ENCODE results near the gene UBE2G2.

UBE2G2 gene

DNA sequence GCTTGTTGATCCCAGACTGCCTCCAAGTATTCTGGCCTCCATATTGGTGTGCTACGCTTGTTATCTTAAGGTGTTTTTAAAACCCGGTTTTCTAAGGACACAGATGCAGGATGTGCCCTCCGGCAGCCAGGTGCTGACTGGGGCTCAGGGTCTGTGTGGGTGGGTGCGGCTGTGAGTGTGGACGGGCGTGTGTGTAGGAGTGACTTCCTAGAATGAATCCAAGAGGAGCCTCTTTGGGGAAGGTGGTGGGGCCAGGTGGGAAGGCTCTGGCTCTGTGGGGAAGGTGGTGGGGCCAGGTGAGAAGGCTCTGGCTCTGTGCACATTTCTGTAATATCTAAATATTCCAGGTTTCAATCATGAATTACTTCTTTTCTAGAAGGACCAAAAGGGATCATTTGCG lies 77.4 kb downstream of the UBE2G2 start:
- no peak for DNase-seq

DNA sequence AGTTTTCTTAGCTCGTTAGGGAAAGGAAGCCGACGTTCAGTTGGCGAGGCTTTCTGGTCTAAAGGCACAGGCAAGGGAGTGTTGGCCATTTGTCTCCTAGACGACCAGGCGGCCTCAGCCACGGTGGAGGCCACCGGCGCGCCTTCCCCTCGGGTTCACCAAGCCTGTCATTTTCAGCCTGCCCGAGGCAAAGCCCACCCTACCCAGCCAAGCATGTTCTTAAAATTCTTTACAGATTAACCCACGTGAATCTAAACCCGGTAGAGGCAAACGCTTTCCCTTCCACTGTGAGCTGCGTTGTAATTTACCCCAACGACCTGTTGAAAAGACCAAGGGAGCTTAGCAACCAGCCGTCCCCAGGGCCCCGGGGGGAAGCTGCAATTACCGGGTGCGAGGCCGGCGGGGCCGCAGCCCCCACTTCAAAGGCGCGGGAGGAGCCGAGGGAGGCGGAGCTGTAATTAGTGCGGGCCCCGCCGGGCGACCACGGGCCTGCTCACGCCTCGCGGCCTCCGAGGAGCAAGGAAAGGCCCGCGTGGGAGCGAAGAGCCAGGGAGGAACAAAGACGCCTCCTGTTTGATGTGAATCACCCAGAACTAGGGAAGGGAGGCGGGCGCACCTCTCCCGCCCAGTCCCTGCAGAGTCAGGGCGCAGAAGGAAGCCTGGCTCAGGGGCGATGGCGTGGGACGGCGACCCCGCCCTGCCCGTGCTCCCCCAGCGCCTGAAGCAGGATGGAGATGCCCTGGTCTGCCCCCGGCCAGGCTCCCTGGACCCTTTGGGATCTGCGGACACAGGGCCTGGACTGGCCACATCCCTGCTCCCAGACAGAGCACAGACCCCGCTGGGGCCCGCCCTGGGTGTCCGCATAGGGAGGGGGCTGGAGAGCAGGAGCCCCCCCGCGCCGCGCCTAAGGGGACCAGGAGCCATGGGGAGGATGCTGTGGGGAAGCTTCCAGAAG lies 78.2 kb downstream of the UBE2G2 start:
- no peak for DNase-seq

DNA sequence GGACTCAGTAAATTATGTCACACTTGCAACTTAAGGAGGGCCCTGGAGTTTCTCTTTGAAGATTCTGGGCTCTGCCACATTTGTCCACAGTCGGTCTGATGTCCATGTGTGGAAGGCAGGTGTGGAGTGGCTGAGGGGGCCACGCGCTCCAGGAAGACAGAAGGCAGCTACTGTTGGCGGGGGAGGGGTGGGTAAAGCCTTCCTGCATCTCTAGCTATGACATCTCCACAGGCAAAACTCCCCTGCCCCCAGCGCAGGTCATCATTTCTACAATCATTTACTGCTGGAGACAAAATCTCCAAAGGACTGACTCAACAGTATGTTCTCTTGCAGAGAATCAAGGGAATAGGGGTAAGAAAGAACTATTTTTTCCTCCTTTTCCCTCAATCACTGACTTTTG lies 78.9 kb downstream of the UBE2G2 start:
- no peak for DNase-seq

DNA sequence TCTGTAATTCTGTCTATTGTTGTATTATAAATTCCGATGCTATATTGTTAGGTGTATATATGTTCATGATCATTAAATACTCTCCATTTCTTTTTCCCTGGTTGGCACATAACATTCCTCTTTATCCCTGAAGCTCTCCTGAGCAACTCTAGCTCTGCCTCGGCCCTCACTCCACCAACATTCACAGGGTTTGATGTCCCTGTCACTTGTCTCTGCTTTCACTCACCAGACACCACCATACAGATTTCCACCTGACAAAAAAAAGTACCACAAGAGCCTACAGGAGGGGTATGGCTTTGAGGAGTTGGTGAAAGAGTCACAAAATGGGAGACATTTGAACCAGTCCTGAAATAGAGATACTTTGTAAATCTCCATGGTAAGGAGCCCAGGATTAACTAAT lies 81.5 kb downstream of the UBE2G2 start:
- DNase-seq, result no peak

Data from C1 segment of cervical spinal cord (tissue), 14 donors.